NCI-H128 (cell line): Measurements from ENCODE around the gene TMEM63A.

Experiments used
- DNase-seq: peaks from one replicate; lab custom pipeline; 2025; ENCODE audit not compliant: unreplicated experiment; lab: John Stamatoyannopoulos, UW

TMEM63A gene

DNA sequence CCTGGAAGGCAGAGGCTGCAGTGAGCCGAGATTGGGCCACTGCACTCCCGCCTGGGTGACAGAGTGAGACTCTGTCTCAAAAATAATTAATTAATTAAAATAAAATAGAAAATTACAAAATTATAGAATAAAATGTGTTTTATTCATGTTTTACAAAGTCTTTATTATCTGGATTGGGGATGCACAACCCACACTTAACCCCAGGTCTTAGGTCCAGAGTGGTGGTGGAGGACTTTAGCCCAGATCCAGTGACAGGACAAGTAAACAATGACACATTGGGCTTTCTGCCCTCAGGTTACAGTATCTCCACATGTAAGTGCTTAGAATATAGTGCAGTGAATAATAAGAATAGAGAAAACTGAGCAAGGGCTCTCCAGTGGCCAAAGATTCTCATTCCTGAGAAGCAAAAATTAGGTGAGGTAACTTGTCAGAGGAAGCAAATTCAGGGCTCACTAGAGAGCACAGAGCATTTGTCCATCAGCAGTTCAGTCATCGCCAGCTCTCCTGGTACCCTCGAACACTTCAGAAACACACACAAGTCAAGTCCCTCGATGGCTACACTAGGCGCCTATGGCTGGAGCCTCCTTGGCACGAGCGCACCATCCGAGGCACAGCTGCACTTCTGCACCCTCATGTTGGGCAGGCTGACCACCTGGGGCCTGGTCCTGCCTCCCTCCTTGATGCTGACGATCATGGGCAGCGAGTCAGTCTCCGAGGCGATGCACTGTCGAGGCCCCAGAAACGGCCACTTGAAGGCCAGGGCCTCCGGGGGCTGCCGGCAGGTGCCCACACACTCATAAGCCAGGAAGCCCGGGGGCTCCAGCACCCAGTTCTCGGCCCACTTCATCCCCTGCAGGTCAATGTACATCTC, 4.2 kb upstream of the TMEM63A start:
- no peak for DNase-seq

DNA sequence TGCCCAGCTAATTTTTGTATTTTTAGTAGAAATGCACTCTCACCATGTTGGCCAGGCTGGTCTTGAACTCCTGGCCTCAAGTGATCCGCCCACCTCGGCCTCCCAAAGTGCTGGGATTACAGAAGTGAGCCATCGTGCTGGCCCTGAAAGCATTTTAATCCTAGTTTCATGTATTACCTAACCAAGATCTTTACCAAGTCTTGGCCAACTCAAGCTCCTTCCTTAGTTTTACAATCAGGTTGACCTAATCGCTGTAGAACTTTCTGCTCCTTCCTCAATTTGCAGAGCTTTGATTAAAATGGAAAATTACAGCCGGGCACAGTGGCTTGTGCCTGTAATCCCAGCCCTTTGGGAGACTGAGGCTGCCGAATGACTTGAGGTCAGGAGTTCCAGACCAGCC, 3.2 kb upstream of the TMEM63A start:
- DNase-seq: no peak

DNA sequence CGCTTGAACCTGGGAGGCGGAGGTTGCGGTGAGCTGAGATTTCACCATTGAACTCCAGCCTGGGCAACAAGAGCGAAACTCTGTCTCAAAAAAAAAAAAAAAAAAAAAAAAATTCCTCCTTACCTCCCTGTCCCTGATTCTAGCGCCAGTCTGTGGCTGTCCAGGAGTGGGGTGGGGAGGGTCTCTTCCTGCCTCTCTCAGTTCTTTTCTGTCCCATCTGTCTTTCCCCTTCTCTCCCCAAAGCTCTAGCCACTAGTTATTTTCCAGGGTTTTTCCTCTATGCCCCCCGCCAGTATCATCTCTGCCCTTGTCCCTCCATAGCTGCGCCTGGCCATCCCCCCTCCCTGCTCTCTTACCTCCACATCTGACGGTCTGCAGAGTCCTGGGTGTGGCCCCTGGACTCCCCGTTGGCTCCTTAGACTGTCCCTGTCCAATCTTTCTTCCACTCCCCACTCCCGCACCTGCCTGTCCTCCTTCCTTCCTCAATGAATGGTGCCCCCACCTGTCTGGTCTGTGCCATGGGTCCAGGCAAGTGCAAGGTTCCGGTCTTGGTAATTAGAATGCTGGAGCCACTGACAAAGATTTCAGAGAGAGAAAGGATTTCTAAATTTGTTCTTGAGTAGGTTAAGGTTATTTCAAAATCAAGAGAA, 1.6 kb upstream of the TMEM63A start:
- DNase-seq: no peak

DNA sequence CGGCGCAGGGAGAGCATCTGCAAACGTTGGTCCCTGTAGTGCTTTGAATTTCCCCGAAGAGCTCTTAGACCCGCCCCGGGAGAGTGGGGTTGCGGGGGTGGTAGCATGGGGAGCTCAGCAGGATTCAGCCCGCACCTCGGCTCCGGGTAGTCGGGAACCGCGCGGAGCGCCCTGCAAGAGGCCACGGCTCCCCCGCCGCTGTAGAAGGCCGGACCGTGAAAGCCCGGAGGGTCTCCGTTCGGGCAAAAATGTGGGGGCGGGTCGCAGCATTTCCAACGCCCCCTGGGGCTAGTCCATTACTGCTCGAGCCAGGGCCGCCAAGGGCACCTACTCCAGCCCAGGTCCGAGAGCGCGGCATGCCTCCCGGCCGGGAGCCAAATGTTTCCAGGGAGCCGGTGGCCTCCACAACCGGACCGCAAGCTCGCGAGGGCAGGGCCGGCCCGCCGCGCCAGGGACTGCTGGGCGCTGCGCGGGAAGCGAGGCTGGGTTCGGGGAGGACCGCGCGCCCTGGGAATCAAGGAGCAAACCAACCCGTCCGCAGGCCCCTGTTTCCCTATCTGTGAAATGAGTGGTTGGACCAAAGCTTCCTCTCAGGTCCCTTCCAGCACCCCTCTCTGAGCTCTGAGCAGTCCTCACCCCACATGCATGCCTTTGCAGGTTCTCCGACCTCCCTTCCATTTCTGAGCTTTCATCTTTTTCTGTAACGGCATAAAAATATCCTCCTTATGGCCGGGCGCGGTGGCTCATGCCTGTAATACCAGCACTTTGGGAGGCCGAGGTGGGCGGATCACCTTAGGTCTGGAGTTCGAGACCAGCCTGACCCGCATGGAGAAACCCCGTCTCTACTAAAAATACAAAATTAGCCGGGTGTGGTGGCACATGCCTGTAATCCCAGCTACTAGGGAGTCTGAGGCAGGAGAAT, 775 bp upstream of the TMEM63A start:
- no peak for DNase-seq

DNA sequence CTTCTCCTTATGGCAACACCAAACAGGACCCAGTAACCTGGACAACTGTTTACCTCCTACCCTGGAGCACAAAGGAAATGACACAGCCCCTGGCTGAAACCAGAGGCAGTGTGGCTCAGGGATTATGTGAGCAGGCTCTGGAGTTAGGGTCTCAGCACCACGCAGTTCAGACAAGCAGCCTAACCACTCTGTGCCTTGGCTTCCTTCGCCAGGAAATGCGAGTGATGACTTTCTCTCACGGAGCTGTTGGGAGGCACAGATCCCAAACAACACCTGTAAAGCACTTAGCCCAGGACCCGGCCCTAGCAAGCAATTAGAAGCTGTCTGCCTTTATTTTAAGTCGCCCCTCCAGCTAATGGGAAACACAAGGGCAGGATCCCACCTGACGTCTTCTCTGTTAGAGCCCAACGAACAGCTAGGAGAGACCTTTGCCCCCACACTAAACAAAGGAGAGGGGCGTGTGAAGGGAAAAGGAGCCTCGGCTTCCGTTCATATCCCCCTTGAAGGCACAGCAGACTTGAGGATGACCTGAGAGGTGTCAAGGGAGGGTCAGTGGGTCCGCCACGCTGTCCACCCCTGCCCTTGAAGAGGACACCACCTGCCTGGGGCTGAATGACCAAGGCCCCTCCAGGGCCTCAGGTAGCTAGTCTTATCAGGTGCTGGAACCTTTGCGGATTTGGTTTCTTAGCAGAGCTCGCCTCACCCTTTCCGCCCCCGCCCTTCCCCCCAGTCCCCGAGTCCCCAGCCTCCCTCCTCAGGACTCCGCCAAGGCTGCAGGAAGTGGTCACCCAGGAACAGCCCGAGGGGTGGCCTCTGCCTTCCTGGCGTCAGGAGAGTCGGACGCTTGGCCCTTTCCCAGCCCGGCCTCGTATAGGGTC, 860 bp downstream of the TMEM63A start:
- DNase-seq: no peak

DNA sequence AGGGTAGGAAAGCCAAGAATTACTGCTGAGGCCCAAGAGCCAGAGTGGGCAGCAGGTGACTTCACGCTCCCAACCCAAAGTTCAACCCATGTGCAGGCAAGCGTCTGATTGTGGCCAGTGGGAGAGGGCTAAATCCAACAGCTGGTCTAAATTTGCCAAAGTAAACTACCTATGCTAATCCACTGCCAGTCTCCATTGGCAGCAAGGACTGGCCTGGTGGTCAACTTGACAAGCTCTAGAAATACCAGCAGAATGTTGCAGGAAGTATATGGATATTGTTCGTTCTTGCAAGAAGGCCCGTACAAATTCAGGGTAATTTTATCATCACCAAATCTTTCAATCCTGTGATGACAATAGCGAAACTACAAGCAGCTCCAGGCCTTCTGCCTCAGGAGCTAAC, 1.5 kb downstream of the TMEM63A start:
- DNase-seq: no peak

DNA sequence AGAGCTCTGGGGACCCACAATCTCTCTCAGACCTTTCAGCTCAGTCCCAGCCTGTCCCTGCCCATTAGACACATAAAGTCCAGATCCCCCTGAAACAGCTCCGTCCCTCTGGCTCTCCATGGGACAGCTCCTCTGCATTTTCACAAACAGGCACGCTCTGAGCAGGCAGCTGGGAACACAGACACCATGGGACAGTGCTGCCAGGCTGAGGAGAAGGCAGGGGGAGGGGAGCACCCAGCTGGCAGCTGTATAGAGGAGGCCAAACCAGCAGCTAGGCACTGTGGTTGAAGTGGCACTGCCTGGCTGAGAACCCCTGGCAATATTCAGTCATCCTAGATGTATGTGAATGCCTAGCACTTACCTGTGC, 2.0 kb downstream of the TMEM63A start:
- DNase-seq: no peak

DNA sequence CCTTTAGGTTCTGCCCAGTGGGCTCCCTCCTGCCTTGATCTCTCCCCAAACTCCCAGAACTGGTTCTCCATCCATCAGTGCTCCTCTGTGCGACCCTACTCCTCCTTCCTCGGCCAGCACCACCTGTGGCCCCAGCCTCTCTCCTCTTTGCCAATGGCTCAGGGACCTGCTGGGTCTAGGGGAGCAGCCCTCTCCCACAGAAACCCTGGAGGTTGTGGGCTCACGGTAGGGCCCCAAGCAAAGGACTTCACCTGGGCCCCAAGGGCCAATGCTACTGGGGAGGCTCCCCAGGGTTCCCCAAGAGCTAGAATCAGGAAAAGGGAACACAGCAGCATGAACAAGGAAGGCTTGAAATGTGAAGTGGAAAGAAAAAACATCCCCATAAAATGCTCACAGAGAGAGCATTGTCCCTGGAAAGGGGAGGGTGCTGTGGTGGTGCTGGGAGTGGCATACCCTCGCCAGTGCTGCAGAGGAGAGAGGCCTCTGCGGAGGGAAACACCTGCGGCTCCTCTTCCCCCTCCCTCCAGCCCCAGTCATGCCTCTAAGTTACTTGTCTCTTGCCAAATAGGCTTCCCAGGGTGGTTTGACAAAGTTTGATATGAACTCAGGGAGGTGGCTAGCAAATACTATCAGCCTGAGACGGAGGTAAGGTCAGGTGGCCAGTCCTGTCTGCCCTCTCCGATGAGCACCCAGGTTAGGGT, 2.5 kb downstream of the TMEM63A start:
- no peak for DNase-seq

DNA sequence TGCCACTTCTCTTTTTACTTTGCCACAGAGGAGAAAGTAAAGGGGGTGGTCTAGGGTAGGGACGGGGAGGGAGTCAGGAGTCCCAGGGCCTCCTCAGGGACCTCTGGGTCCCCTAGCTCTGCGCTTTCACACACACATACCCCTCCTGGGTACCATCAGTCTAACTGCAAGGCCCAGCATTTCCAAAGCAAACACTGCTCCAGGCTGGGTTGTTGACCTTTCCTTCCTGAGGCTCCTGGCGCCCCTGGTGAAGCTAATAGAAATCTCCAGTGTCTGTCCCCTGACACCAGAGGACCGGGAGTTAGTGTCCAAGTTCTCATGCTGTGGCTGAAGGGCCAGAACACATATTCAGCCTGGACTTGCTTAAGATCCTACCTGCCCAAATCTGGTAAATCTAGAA, 3.9 kb downstream of the TMEM63A start:
- no peak for DNase-seq

DNA sequence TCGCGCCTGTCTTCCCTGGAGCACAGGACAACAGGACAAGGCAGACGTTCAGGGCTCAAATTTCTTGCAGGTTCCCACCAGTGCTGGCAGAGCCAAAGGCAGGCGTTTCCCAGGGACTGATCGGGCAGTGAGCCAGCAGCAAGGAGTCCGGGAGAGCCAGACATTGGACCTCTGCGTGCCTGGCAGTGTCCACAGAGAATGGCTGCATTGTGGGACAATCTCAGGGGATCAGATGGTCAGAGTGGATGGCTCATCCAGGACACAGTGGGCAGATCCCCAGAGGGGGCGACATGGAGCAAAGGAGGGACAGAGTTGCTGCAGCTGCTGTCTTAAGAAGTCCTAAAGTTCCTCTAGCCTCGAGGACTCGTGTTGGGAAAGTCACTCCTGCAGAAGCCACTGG, 4.6 kb downstream of the TMEM63A start:
- DNase-seq: no peak

DNA sequence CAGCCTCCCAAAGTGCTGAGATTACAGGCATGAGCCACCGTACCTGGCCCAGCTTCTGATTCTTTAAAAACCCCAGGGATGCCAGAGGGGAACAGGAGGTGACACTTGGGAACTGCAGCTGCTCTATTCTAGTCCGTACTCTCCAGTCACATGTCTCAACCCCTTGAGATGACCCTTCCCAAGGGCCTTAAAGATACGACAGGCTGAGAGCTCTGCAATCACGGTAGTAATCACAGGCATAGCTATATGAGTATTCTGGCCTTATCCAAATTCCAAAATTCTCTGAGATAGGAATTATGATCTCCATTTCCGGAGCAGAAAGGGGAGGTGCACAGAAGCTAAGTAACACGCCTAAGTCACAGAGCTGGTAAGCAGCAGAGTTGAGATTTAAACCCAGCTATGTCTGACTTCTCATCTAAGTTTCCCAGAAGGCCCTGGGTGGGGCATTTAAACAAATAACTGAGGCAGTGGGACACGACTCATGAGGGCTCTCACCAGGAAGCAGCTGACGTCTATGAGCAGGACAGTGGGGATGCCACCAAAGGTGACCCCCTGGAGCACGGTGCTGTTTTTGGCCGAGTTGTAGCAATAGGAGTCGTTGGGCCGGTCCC, 5.2 kb downstream of the TMEM63A start:
- DNase-seq: no peak

DNA sequence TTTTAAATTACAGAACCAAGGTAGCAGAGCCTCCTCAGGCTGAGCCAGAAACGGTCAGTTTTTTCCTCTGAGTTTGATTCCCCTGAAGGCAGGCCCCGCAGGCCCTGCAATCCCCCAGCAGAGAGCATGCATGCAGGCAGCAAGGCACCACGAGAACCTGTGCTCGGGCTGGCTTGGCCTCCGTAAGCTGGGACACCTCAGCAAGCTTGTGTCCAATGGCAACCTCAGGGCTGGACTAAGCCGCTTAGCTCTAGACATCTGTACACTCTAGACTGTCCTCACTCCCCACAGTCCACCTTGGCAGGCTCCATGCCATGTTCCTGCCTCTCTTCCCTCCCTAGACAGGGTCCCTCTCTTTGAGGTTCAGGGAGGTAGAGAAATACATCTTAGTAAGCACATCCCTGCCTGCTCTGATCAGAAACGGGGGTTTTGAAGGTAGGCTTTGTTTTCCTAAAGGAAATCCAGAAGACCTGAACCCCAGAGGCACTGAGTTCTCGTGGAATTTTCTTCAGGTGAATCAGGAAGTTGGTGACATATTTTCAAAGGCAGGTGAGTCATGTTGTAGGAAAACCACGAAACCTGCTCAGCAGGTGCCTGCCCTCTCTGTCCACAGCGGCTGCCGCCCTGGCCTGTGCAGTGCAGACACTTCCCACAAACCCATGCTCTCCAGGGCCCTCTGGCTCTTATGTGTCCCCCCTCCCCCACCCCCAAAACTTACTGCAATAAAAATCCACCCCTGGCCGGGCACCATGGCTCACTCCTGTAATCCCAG, 7.0 kb downstream of the TMEM63A start:
- no peak for DNase-seq

DNA sequence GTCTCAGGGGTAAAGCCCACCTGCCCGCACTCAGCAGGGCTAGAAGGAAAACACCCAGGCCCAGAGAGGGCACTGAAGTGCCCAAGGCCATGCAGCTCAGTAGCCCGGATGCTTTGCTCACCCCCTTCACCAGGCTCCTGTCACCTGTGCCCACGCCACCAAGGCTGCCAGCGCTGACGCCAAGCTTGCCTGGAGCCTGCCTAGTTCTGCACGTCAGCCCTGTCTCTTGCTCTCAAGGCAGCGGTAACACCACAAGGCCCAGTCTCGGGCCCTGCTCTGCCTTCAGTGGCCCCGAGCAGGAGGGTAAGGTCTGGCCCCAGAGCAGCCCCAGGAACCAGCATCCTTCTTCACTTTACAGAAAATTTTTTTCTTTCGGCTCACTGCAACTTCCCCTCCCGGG, 7.7 kb downstream of the TMEM63A start:
- no peak for DNase-seq

DNA sequence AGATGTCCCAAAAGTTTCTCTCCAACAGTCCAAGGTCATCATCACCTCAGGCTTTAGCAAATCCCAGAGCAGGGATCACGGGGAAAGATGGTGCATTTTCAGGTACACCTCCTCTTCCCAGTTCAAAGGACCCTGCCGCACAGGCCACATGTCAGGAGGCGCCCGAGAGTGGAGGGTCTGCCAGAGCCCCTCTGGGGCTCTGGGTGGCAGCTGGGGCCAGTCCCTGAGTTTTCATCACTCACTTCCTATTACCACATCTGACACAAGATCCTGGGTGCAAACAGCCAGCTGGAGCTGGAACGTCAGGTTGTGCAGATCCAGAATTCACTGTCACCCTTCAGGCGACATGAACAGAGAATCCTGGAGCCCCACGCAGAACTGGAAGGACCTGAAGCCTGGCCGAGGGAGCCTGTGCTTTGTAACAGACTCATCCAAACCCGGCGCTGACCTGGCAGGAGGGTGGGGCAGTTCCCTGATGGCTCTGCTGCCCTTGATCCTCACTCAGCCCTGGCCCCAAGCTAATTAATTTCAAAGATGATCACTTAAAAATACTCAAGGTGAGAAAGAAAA, 8.8 kb downstream of the TMEM63A start:
- DNase-seq: no peak

DNA sequence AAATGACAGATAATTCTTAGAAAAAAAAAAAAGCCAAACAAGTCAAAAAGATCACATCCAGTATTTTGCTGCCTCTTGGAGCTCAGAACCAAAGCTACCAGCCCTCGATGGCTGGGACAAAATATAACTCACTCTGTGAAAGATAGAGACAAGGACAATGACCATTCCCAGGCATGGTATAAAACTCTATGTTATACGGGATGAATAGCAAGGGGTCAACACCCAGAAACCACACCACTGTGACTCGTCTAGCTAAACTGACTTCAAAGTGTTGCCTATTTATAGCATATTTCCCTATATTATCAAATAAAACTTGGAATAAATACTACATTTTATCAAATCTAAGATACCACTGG, 10.1 kb downstream of the TMEM63A start:
- DNase-seq: no peak

DNA sequence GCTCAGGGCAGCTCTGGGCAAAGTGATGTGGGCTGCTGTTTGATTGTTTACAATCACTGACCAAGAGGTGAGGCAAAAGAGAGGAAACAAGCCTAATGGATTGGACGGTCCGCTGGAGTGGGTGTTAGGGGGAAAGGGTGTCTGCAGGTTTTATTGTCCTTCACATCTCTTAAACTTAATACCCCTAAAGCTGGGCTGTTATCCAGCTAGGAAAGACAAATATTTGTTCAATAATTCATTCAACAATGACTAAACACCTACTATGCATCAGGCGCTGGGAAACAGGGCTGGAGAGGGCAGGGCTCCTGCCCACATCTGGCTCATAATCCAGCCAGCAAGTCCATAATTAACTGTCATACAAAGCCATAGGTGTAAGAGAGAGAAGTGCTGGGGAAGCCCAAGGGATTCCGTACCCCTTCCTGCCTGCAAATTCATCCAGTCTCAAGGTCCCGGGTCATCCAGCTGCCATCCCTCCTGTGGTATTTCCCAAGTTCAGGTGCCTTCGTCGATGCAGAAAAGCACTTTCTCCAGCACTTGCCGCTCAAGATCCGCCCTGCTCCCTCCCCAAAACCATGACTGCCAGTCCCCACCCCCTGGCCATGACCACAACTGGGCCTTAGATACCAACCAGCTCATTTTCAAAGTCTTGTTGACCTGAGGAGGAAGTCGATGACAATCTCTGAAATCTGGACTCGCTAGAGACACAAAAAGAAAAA, 10.7 kb downstream of the TMEM63A start:
- DNase-seq: no peak

DNA sequence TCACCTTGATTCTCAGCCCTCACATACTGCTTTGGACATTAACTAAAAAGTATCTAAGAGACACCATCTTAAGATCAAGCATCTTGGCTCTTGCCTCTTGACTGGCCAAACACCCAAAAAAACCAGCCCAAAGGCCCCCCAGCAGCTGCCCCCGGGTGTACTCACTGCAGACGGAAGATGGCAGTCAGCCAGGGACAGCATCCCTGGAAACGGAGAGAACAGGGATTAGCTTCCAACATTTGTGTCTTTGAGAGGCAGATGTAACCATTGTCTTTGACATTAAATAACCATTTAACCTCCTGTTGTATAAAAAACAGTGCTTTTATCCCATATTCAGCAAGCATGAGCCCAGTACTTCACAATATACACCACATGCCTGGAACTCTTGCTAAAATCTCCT, 11.3 kb downstream of the TMEM63A start:
- DNase-seq: no peak
